Measurements from ENCODE around the gene SCAND1.

DNA sequence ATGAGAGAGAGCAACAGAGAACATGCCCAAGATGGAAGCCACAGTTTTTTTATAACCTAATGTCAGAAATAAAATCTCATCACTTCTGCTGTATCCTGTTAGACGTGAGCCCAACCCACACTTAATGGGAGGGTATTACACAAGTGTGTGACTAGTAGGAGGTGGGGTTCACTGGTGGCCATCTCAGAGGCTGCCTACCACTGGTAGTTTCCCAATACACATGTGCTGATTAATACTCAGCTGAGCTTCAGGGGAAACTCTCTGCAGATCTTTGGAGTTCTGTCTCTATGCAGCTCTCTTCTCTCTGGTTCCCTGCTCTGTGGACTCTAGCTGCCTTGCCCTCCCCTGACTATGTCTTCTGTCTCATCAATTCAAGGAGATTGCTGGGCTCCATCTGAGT is 49.7 kb upstream of the SCAND1 start:
- no peak for TF ChIP-seq POLR2A (IDR thresholded peaks at IDR 0.05)
- TF ChIP-seq, protein P1, sequence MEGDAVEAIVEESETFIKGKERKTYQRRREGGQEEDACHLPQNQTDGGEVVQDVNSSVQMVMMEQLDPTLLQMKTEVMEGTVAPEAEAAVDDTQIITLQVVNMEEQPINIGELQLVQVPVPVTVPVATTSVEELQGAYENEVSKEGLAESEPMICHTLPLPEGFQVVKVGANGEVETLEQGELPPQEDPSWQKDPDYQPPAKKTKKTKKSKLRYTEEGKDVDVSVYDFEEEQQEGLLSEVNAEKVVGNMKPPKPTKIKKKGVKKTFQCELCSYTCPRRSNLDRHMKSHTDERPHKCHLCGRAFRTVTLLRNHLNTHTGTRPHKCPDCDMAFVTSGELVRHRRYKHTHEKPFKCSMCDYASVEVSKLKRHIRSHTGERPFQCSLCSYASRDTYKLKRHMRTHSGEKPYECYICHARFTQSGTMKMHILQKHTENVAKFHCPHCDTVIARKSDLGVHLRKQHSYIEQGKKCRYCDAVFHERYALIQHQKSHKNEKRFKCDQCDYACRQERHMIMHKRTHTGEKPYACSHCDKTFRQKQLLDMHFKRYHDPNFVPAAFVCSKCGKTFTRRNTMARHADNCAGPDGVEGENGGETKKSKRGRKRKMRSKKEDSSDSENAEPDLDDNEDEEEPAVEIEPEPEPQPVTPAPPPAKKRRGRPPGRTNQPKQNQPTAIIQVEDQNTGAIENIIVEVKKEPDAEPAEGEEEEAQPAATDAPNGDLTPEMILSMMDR (IDR thresholded peaks at IDR 0.05): no peak
- no peak for TF ChIP-seq EP300 (IDR thresholded peaks at IDR 0.05)
- no peak for TF ChIP-seq POLR2AphosphoS5 (IDR thresholded peaks at IDR 0.05)

Data from sigmoid colon (tissue), 4 donors.